ENCODE results near the gene STAB2.

DNA sequence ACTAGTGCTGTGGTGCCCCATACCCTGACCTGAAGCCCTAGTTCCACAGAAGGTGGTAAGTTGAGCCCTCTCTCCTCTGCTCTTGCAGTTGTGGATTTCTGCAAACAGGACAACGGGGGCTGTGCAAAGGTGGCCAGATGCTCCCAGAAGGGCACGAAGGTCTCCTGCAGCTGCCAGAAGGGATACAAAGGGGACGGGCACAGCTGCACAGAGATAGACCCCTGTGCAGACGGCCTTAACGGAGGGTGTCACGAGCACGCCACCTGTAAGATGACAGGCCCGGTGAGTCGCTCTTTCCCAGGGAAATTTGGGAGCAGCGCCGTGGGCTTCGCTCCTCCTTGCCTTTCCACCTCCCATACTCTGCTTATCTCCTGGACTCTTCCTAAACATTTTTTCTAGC, 161.8 kb downstream of the STAB2 start:
- no peak for TF ChIP-seq EZH2phosphoT487 (conservative IDR thresholded peaks at IDR 0.05; ENCODE audit: low read length)
- TF ChIP-seq CTCF (IDR thresholded peaks at IDR 0.05; ENCODE audit: insufficient read depth, low read length, poor library complexity, severe bottlenecking), result no peak

Measured in SU-DHL-6 (cell line).